GM21825 (cell line): Measurements from ENCODE around the gene ANXA8L1.
"Not testable (repeated sequence)": the region's sequence is repeated elsewhere in the genome, so short reads cannot be mapped to it uniquely, and the experiment has no call there.

Experiments
- ATAC-seq: cut with Tn5 transposase; IDR thresholded peaks from one replicate; pipeline ENCODE4 v1.9.1; 2021; ENCODE audit warnings: mild to moderate bottlenecking, moderate library complexity; ENCODE audit not compliant: unreplicated experiment

ANXA8L1 gene, protein sequence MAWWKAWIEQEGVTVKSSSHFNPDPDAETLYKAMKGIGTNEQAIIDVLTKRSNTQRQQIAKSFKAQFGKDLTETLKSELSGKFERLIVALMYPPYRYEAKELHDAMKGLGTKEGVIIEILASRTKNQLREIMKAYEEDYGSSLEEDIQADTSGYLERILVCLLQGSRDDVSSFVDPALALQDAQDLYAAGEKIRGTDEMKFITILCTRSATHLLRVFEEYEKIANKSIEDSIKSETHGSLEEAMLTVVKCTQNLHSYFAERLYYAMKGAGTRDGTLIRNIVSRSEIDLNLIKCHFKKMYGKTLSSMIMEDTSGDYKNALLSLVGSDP

DNA sequence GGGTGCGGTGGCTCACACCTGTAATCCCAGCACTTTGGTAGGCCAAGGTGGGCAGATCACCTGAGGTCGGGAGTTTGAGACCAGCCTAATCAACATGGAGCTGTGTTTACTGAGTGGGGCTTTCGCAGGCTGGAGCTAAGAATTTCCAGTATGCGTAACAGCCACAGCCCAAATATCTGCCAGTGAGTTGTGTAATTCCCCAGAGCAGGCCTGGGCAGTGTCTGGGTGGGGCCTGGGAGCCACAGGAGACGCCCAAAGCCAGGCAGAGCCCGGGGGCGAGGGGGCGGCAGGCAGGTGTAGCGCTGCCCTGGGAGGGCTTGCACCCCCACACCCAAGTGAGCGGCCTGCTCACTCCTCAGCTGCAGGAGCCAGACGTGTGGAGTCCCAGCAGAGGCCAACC lies at the start of gene ANXA8L1:
Gene ANXA8L1 (plus strand): TSS at position 371 of the 400 bp plus-strand sequence. CDS start 76 bp downstream, outside the sequence.
- not testable (repeated sequence) for ATAC-seq

DNA sequence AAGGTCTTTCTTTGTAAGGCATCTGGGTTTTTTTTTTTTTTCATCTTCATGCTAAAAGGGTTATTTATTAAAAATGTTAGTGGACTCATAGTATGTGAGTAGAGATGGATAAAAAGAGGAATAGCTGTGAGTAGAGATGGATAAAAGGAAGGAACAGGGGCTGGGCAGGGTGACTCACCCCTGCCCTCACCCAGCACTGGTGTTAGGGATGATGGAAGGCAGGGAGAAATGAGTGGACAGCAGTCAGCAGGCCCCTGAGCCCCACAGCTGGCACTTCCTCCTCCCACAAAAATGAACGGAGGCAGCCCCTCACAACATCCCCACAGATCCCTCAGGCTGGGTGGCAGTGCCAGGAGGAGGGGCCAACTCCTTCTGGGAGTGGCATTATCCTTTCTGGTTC lies 49.5 kb upstream of the ANXA8L1 start:
- ATAC-seq: no peak

DNA sequence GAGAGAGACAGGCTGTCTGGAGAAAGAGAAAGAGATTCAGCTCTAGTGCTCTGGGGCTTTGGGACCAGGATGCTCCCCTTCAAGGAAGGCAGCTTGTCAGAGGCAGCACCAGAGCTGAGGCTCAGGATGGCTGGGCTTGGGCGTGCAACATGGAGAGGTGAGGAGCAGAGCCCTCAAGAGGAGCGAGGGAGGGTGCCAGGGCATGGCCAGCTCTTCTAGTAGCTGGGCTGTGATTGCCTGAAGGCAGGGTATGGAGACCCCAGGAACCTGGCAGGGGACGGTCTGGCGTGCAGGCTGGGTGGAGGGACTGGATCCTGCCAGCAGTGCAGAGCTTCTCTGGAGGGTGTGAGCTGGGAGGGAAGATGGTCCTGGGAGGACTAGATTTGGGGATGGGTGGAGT lies 48.6 kb upstream of the ANXA8L1 start:
- ATAC-seq: no peak

DNA sequence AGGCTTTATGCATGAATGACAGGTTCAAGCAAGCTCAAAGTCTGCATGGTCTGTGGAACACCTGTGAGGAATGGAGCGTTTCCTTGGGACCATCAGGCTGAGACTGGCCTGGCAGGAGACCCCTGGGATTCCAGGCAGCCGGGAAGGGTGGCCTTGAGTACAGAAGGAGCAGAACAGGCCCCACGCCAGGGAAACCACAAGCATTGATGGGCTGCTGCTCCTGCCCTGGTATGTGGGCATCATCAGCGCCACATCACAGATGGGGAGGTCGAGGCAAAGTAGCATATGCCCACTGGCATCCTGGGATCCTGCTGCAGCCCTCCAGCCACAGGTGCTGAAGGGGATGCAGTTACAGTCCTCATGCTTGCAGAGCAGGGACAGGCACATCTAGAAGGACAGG lies 47.9 kb upstream of the ANXA8L1 start:
- ATAC-seq: no peak

DNA sequence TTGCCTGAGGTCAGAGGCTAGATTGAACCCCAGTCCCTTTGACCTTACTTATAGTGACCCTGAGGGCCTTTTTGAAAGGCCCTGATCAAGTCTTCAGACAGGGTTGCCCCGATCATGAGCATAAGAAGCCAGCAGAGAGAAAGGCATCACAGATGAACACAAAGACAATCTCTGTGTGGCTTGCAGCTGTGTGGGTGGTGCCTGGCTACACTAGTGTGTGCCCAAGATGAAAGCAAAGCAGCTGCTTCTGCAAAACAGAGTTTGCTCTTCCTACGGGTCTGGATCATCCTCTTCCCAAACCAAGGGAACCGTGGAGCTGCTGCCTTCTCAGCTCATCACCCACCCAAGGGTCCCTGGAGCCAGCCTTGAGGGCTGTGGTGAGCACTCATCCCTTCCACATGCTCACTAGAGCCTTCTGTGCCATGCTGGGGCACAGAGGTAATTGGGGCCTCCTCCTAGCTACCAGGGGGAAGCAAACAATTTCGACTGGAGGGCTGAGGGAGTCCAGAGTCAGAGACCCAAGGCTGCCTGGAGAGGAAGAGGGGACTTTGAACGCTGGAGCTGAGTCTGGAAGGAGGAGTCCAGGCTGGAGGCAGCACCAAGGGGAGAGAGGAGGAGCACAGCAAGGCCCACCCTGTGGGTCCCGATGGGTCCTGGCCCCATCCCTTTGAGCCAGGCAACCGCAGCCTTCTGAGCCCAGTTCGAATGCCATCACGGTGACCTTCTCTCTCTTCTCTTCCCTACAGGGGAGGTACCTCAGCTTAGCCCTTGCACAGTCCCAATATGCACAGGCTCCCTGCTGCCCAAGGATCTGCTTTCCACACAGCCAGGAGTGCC lies 46.5 kb upstream of the ANXA8L1 start:
- ATAC-seq: no peak

DNA sequence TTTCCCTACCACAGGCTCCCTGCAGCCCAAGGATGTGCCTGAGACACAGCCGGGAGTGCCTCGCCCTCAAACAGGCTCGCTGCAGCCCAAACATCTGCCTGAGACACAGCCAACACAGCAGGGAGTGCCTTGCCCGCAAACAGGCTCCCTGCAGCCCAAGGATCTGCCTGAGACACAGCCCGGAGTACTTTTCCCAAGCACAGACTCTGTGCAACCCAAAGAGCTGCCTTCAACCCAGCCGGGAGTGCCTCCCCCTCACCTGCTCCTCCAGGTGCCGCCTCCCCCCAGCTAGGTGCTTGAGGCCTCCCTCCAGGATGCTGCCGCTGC lies 45.9 kb upstream of the ANXA8L1 start:
- no peak for ATAC-seq

DNA sequence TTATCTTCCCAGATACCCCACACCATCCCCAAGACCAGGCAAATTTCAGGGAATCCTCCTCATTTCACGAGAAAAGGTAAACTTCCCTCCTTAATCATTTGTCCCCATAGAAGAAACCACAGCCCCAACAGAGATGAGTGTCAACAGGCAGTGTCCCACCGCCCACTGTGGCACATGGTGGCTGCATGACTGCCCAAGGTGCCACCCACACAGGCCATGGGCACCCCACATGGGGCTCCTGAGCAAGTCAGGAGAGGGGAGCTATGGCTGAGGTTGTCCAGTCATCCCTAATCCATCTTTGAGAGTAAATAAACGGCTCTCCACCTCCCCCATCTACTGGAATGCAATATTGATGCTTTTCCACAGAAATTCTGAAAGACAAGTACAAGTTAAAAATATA lies 44.7 kb upstream of the ANXA8L1 start:
- ATAC-seq: no peak

DNA sequence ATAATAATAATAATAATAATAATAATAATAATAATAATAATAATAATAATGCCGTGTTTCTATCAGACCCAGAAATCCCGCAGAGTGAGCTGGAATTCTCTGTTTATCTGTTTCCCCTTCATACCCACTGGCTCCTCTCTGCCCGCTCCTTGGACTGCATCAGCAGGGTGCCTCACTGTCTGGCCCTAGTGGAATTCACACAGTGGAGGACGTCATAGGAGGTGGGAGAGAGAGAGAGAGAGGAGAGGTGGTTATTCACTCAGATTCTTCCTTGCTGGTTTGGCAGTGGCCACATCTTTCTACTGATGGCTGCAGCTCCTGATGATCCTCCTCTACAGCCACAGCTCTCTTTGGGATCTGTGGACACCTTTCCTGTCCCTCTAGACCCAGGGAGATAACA lies 10.1 kb upstream of the ANXA8L1 start:
- ATAC-seq: not testable (repeated sequence)

DNA sequence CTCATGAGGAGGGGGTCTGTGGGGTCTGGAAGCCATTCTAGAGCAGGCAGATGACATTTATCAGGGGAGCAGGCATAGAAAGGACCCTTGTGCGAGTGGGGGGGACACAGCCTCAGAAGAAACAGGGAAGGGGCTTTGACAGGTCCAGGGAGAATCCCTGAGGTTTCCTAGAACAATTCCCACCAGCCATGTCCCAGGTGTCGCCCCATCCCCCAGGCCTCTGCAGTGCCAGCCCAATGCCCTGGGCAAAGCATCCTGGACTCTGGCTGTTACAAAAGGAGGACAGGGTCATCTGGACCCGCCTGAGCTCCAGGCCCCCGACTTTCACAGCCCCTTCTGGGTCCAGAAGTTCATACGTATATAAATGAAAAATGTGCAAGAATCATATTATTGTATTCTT lies 8.4 kb upstream of the ANXA8L1 start:
- ATAC-seq: not testable (repeated sequence)

DNA sequence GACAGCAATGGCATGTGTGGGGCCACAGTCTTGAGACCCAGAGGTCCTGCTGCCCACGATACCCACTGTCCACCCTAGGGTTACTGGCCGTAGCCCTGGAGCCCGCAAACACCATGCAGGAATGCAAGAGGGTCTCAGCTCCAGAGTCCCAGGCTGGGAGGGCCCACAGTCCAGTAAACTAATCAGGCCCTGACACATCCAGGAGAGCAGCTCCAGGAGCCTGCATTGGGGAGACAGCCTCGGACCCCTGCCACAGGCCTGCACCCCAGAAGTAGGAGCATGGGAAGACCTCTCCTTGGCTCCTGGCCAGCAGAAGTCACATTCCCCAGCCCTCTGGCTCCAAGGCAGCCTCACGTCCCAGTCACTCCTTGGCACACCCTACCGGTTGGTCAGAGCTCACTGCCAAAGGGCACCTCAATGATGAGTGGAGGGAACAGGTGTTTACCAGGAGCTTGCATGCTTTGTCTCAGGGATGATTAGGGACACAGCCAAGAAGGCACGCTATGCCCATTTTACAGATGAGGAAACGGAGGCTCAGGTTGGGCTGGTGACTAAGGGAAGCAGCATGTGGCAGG lies 7.8 kb upstream of the ANXA8L1 start:
- not testable (repeated sequence) for ATAC-seq

DNA sequence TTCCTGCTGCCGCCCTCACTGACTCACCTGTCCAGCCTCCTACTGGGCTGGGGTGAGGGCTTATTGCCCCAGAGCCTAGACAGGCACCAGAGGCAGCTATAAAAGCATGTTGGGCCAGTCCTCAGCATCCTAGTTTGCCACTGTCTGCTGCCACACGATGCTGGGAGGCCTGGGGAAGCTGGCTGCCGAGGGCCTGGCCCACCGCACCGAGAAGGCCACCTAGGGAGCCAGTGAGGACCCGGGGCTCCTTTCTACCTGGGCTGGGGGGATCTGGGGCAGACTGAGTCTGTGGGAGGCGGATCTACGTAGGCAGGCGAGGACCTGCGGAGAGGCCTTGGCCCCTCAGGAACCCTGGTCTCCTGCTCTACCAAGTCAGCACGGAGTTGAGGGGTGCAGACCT lies 6.6 kb upstream of the ANXA8L1 start:
- ATAC-seq: not testable (repeated sequence)

DNA sequence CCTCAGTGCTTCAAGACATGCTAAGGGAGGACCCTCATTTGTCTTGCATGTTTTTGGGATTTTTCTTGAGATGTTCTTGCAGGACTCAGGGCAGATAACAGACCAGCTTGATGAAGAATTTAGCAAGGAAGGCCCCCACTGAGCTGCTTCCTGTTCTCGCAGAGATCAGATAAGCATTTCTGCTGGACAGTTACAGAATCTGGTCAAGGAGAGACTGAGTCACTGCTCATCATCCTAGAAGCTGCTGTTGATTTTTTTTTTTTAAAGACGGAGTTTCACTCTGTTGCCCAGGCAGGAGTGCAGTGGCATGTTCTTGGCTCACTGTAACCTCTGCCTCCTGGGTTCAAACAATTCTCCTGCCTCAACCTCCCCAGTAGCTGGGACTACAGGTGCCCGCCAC lies 1.2 kb upstream of the ANXA8L1 start:
- ATAC-seq: not testable (repeated sequence)

DNA sequence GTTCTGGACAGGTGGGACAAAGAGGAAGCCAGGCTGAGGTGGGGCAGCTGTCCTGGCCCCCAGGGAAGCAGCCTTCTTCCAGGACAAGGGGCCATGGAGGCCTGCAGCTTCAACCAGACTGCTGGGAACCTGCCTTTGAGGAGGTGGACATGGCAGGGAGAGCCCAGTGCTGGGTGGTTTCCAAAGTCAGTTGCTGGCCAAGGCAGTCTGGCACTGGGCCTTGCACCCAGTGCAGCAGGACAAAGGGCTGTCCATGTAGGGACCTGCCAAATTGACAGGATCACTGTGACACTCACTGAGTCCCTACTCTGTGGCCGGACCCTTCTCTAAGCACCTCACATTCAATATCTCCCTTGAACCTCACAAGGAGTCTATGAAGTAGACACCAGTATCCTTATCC lies 1.4 kb downstream of the ANXA8L1 start:
- ATAC-seq: not testable (repeated sequence)

DNA sequence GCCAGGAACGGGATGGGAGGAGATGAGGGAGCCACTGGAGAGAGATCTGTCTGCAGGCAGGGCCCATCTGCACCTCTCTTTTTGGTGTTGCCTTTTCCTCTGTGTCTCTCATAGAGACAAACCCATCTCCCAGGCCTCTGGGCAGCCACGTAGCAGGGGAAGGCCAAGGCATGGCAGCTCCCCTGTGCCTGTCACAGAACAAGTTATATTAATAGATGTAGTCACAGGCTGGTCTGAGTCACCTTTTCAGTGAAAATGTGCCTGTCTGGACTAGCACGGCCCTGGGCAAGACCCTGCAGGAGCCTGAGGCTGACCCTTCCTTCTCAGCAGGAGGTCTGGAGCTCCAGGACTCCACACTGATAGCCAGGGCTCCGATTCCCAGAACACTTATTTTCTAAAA lies 2.1 kb downstream of the ANXA8L1 start:
- ATAC-seq: not testable (repeated sequence)

DNA sequence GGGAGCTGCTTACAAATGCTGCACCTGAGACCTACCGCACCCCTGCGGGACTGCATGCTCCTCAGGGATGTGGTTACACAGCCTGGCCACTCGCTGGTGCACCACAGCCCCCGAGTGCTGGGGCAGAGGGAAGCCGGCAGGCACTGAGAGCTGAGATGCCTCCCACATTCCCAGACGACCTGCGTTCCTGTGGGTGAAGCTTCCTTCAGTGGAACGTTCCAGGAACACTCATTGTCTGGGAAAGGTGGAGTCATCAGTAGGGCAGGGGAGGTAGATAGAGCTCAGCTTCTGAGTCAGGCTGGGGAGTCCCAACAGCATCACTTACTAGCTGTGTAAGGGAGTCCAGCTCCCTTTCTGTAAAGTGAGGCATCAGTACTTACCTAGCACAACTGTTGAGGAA lies 2.5 kb downstream of the ANXA8L1 start:
- not testable (repeated sequence) for ATAC-seq

DNA sequence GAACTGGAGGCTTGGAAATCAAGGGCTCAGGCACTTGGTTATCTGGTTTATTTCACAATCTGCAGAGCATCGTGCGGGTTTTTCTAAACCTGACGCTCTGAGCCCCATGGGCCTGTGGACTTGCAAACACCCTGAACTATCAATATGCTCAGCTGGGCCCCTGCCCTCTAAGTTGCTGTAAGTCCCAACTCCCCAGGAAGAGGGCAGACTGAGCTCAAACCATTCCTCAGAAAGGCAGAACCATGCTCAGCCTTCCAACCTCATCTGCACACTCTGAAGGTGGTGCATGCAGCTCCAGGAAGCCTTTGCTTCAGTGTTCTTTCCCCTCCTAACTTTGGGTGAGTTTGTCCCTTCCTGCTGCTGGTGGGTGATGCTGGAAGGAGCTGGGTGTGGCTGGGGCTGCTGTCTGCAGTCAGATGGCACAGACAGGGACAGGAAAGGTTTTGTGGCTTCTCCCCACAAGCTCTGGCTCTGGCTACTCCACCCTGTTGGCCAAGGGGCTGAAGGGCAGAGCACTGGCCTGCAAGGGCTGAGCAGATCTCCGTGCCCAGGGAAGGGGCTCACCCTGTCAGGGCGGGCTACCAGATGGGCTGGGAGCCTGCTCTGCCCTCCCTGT lies 3.8 kb downstream of the ANXA8L1 start:
- not testable (repeated sequence) for ATAC-seq

DNA sequence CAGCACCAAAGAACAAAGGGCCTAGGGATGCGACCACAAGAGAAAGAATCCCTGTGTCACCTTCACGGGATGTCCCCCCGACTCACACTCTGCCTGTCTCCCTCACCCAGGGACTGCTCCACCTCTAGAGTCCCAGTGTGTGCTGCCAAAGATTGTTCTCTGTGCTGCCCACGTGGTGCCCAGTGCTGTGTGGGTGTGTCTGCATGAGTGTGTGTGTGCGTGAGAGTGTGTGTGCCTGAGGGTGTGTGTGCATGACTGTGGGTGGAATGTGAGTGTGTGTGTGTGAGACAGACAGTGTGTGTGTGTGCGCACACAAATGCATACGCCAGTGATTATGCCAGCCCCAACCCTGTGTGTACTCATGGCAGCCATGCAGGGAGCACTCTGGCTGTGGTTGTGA lies 10.3 kb downstream of the ANXA8L1 start:
- ATAC-seq: not testable (repeated sequence)

DNA sequence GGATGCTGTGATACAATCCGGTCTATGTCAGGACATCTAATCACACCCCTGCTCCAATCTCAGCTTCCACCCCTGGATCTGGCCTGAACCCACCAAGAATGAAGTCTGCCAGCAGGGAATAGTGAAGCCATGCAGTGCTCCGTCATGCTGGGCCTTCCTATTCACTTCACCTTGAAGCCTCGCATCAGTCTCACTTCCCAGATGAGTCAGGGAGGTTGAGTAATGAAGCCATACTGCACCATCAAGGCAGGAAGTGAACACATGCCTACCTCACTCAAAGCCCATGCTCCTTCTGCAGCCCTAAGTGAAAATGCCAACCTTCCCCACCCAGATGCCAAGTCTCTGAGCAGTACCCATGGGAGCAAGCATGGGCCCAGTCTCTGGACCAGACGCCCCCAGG lies 11.1 kb downstream of the ANXA8L1 start:
- peak; percentile 68 for ATAC-seq

DNA sequence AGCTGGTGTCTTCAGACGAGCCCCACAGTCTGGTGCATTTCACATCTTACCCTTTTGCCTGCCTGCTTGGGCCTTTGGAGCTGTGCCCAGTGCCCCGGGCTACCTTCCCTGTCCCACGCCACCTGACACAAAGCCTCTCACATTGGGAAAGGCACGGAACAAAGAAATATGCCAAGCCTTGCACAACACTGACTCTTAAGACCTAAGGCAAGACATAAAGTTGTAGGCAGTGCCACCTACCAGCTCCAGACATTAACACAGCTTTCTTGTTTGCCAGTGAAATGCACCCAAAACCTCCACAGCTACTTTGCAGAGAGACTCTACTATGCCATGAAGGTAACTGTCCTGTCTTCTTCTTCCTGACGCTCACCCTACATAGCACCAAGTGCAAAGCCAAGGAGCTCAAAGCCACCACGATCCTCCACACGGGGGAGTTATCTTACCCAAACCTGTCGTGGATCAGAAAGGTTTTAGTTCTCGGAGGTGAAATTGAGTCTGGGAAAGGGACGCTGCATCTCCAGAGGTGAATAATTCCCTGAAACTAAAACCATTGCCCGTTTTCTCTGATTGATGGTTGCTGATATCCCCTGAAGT lies 11.8 kb downstream of the ANXA8L1 start:
- ATAC-seq: not testable (repeated sequence)

DNA sequence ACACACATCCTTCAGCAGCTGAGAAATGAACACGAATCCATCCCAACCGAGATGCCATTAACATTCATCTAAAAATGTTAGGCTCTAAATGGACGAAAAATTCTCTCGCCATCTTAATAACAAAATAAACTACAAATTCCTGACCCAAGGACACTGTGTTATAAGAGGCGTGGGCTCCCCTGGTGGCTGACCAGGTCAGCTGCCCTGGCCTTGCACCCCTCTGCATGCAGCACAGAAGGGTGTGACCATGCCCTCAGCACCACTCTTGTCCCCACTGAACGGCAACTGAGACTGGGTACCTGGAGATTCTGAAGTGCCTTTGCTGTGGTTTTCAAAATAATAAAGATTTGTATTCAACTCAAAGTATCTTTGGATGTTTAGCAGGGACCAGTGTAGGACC lies 15.8 kb downstream of the ANXA8L1 start:
- not testable (repeated sequence) for ATAC-seq
